HG02759 (cell line): ENCODE results near the gene ZNF730.
"Not testable (repeated sequence)": the region's sequence is repeated elsewhere in the genome, so short reads cannot be mapped to it uniquely, and the experiment has no call there.

Source experiments
- ATAC-seq: cut with Tn5 transposase; IDR thresholded peaks from one replicate; pipeline ENCODE4 v1.9.1; 2021; ENCODE audit warnings: mild to moderate bottlenecking, moderate library complexity; ENCODE audit not compliant: unreplicated experiment

Gene ZNF730

DNA sequence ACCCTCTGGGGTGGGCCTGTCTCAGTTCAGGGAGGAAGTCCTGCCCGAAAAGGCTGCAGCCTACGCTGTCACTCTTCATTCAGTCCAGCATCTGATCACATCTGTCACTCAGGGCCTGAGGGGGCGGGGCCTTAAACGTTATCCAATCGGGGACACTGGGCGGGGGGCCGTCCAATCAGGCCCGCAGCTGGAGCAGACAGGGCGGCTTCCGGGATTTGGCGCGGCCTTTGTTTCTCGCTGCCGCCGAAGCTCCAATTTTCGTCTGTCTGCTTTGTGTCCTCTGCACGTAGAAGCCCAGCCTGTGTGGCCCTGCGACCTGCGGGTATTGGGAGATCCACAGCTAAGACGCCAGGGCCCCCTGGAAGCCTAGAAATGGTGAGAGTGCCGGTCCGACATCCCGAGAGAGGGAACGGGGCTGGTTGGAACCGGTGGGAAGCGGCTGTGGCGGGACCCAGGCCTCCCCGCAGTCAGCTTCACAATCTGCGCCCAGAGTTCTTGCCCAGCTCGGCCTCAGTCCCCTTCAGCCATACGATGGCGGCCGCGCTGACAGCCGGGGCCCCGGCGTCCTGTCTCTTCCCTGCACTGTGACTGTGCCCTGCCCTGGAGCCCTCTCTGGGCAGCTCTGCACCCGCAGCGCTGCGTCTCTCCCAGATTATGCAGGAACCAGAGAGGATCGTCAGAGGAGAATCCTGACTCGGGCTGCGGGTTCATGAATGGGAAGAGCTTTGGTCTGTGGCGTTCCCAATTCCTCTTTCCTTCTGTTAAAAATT lies at the start of gene ZNF730:
Gene ZNF730, plus strand, starts transcription at position 224 of the 770 bp plus-strand sequence. Its CDS starts 149 bp downstream, at position 373.
- peak; percentile 99 for ATAC-seq

DNA sequence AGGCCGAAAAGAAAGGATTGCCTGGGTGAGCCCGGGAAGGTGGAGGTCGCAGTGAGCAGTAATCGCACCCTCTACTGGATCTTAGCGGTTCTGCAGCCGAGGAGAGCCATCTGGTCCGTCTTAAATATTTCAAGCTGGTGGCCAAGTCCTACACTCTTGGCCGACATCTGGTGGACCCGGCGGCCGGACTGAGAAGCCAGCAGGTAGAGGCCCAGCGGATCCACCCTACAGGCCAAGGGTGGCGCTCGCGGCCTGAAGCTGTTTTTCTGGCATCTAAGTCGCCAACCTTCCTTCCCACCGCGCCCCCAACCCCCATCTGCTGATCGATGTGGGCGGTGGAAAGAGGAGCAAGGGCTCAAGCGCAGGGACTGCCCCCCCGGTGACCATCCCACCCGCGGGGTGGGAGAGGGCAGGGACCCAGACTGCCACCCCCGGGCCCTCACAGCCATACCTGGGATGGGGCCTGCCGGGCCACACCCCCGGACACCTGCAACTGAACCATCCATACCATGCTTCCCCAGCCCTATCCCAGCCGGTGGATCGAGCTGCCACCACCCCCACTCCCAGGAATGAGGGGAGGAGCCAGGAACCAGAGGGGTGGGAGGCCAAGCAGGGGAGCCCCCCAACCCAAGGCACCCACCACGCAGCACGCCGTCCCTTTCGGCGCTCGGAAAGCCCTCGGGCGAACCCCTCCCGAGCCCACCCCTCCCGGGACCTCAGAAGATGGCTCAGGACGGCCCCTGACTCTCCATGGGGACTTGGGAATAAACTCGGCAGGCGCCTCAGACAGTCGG lies 46.3 kb upstream of the ZNF730 start:
- ATAC-seq: no peak

DNA sequence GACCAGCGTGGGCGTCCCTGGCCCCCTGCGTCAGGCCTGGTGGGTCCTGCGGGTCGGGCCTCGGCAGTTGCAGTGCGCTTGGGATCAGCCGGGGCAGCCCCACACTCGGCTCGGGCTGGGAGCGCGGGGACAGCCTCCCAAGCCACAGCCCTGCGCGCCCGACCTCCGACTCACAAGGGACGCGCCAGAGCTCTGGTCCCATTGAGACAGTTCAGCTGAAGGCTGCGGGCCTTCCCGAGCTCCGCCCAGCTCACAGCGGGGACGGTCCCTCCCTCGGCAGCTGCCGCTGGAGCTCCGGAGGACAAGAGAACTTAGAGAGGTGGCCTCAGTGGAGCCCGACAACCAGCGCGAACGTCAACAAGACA lies 45.7 kb upstream of the ZNF730 start:
- ATAC-seq: no peak

DNA sequence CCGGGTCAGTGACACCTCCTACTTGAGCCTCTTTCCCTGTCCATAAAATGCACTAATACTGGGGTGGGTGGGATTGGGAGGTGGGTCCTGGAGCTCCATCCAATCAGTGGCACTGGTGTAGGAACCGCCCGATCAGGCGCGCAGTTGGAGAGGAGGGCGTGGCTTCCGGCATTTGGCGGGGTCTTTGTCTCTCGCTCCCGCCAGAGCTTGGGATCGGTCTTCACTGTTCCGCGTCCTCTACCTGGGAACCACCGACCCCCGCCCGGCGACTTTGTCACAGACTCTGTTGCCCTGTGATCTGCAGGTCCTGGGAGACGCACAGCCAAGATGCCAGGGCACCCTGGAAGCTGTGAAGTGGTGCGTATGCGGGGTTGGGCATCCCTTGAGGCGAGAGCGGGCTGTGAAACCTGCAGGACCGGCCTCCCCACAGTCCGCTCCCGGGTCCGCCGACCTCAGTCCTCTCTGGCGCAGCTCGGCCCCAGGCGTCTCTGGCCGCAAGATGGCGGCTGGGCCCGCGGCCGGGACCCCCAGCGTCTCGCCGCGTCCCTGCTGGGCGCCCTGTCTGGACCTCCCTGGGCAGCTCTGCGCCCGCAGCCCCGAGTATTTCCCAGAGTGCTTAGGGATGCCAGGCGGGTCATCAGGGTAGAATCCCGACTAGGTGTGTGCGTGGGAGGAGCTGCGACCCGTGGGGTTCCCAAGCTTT lies 41.6 kb upstream of the ZNF730 start:
- ATAC-seq: peak; percentile 79

DNA sequence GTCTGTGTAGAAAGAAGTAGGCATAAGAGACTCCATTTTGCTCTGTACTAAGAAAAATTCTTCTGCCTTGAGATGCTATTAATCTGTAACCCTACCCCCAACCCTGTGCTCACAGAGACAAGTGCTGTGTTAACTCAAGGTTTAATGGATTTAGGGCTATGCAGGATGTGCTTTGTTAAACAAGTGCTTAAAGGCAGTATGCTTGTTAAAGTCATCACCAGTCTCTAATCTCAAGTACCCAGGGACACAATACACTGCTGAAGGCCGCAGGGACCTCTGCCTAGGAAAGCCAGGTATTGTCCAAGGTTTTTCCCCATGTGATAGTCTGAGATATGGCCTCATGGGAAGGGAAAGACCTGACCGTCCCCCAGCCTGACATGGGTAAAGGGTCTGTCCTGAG lies 39.0 kb upstream of the ZNF730 start:
- not testable (repeated sequence) for ATAC-seq

DNA sequence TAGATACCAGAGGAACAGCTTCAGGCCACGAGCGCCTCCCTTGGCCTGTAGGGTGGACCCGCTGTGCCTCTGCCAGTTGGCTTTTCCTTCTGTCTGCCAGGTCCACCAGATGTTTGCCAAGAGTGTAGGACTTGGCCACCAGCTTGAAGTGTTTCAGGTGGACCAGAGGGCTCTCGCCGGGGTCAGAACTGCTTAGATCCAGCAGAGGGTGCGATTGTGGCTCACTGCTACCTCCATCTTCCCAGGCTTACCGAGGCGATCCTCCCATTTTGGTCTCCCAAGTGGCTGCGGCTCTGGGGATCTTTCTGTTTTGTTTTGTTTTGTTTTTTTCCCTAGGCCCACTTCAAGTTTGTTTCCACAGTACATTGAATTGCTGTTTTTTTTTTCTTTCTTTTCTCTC lies 23.0 kb upstream of the ZNF730 start:
- ATAC-seq: no peak

DNA sequence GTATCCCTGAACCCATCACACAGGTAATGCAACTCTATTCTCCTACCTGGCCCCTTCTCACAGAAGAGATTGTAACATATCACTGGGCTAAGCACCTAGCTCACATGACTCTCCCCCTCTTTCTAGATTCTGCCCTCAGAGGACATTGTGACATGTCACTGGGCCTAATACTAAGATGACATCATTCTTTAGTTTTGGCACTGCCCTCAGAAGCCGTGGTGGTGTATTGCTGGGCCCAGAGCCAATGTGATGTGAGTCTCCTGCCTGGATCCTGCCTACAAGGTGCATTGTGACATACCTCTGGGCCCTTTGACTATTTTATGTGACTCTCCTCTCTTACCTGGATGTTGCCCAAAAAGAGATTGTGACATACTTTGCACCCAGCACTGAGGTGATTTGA lies 21.4 kb upstream of the ZNF730 start:
- ATAC-seq: no peak

DNA sequence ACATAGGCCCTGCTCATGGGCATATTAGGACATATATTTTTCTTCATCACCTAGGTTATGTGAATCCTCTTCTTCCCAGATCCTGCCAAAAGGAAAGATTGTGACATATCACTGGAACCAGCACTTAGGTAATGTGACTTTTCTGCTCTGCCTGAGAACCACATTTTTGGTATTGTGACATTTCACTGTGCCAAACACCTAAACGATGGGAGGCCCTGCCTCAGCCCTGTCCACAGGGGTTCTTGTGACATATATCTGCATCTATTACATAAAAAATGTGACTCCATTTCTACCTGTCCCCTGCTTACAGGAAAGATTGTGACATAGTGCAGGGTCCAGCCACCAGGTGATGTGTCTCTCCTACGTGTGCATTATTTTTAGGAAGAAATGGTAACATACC lies 18.5 kb upstream of the ZNF730 start:
- no peak for ATAC-seq

DNA sequence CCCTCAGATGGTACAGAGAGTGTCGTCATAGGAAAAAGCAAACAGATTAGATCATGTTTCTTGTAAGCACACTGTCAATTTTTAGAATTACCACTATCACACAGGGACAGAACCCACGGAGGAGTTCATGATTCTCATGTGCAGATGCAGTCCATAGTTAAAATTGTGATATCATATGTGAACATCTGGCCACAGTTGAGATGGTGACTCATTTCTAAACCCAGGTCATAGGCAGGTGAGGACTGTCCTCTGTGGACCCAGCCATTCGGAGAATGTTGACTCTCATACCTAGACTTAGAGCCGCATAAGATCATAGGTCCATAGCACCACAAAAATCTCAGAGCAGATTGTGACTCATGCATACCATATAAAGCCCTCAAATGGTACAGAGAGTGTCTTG lies 17.8 kb upstream of the ZNF730 start:
- no peak for ATAC-seq

DNA sequence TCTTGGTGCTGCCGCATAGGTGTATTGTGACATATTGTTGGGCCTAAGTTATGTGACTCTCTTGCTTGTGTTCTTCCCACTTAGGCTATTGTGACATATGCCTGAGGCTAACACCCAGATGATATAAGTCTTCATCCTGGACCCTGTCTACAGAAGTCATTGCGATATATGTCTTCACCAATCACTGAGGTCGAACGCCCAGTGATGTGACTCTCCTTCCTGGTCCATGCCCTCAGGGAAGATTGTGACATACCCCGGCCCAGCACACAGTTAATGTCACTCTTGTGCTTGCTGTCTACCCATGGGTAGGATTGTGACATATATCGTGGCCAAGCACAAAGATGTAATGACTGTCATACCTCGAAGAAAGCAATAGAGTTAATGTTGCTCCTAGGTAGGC lies 16.9 kb upstream of the ZNF730 start:
- no peak for ATAC-seq

DNA sequence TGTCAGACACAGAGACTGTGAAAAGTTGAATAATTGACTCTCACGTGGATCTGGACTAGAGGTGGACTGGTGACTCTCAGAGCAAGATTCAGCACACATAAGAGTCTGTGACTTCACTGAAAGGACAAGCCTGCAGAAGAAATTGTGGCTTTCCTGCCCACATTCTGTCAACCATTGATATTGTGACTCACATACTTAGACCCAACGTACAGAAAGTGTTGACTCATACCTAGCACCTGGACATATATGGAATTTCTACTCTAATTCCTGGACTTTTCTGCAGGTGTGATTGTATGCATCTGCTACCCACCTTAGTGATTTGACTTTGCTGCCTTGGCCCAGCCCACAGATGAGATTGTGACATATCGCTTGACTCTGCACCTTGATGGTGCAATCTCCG lies 15.6 kb upstream of the ZNF730 start:
- no peak for ATAC-seq

DNA sequence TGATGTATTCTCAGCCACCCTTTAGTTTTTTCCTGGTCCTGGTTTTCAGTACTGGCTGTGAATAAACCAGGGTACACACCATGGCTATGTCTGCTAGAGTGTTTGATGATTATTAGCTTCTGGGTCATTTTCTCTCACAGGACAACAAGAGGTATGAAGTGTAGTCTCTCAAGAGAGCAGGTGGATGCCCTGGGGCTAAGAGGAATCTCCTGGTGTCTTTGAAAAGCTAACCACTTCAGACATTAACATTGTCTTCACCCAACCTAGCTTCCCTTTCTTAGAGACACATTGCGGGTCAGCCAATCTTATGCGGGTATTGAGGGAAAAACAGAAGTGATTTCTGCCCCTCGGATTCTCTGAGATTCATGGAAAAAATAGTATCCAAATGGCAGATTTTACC lies 1.6 kb downstream of the ZNF730 start:
- ATAC-seq: no peak

DNA sequence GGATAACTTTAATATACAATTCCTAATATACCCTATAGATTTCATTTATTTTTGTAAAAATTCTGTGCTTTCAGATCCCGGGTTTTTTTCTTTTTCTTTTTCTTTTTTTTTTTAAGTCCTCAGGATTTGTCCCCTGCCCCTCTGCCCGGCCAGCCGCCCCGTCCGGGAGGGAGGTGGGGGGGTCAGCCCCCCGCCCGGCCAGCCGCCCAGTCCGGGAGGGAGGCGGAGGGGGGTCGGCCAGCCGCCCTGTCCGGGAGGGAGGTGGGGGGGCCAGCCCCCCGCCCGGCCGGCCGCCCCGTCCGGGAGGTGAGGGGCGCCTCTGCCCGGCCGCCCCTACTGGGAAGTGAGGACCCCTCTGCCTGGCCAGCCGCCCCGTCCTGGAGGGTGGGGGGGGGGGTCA lies 17.4 kb downstream of the ZNF730 start:
- not testable (repeated sequence) for ATAC-seq

DNA sequence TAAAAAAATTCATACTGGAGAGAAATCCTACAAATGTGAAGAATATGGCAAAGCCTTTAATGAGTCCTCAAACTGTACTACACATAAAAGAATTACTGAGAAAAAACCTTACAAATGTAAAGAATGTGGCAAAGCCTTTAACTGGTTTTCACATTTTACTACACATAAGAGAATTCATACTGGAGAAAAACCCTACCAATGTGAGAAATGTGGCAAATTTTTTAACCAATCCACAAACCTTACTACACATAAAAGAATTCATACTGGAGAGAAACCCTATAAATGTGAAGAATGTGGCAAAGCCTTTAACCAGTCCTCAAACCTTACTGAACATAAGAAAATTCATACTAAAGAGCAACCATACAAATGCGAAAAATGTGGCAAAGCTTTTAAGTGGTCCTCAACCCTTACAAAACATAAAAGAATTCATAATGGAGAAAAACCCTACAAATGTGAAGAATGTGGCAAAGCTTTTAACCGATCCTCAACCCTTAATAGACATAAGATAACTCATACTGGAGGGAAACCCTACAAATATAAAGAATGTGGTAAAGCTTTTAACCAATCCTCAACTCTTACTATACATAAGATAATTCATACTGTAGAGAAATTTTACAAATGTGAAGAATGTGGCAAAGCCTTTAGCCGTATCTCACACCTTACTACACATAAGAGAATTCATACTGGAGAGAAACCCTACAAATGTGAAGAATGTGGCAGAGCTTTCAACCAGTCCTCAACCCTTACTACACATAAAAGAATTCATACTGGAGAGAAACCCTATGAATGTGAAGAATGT lies 29.0 kb downstream of the ZNF730 start:
- ATAC-seq: no peak

DNA sequence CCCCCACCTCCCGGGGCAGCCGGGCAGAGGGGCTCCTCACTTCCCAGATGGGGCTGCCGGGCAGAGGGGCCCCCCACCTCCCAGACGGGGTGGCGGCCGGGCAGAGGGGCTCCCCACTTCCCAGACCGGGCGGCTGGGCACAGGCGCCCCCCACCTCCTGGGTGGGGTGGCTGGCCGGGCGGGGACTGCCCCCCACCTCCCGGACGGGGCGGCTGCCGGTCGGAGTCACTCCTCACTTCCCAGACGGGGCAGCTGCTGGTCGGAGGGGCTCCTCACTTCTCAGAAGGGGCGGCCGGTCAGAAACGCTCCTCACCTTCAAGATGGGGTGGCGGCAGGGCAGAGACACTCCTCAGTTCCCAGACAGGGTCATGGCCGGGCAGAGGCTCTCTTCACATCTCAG lies 43.9 kb downstream of the ZNF730 start:
- no peak for ATAC-seq

DNA sequence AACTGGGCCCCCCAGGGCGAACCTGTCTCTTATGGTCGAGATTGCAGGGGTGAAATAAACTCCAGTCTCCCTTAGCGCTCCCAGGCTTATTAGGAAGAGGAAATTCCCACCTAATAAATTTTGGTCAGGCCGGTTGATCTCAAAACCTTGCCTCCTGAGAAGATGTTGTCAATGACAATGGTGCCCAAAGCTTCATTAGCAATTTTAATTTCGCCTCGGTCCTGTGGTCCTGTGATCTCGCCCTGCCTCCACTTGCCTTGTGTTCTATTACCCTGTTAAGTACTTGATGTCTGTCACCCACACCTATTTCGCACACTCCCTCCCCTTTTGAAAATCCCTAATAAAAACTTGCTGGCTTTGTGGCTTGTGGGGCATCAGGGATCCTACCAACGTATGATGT lies 51.5 kb downstream of the ZNF730 start:
- ATAC-seq: not testable (repeated sequence)

DNA sequence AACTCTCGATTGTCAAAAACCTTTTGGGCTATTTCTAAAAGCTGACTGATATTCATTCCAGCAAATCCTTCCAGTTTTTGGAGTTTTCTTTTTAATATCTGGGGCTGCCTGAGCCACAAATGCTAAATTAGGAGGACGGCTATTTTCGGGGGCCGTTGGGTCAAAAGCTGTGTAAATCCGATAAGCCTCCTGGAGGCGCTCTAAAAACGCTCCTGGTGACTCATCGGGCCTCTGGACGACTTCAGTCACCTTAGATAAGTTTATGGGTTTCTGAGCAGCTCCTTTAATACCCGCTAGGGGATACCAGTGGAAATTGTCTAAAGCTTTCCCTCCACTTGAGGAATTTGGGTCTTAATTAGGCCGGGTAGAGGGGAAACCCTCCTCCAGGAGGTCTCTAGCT lies 66.4 kb downstream of the ZNF730 start:
- ATAC-seq: no peak

DNA sequence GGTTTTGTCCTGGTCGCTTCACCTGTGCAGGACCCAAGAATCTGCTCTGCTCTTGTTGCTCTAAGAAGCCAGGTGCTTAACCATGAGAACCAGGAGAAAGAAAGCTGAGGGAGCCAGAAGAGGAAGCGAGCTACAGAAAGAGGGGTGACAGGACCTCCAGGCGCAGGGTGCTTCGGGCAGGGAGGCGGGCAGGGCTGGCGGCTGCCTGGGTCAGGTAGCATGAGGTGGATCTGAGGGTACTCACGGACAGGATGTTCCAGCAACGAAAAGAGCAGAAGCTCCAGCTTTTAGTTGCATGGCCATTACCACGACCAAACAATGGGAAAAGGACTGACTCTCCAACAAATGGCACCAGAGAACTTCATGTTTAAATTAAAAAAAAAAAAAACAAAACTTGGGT lies 73.5 kb downstream of the ZNF730 start:
- ATAC-seq: no peak
